HEK293 (cell line): ENCODE data around the gene PLEKHG3.

Experiments
- CTCF ChIA-PET: fragments of 350-600 bp; formaldehyde crosslinking; extraction: SDS; loops from one replicate; lab custom pipeline; 2021; ENCODE audit warnings: antibody characterized with exemption; lab: Yijun Ruan, JAX
- POLR2A ChIA-PET: fragments of 300-600 bp; formaldehyde crosslinking; extraction: SDS; loops from one replicate; lab custom pipeline; 2020; ENCODE audit warnings: antibody characterized with exemption, inconsistent platforms; lab: Yijun Ruan, JAX
- H3K27ac ChIP-seq: fragments of 200-500 bp; sonication (Bioruptor generic); 2 replicates; pipeline ENCODE4 v1.5.1; 2014; ENCODE audit warnings: low read depth, low read length, control low read depth, inconsistent platforms; ENCODE audit errors: extremely low read depth
- H3K36me3 ChIP-seq, 2 experiments: fragments of 200-500 bp in 1 of 2; sonication (Bioruptor generic) in 1 of 2; 1 replicate in 1 of 2; 2 replicates in 1 of 2; pipeline ENCODE4 v1.5.1; 2014 to 2017; ENCODE audit warnings: inconsistent platforms in 2 of 2, low read length in 2 of 2; ENCODE audit not compliant: control insufficient read depth in 2 of 2, insufficient read depth in 1 of 2
- H3K4me1 ChIP-seq: fragments of 200-500 bp; sonication (Bioruptor generic); 2 replicates; pipeline ENCODE4 v1.5.1; 2014; ENCODE audit warnings: mild to moderate bottlenecking, low read length, inconsistent platforms; ENCODE audit not compliant: control insufficient read depth, insufficient read depth
- H3K4me3 ChIP-seq: 2 replicates; pipeline ENCODE4 v1.5.1; 2011; ENCODE audit warnings: low read depth, mild to moderate bottlenecking, control low read depth, low read length, moderate library complexity
- H3K9me3 ChIP-seq: fragments of 200-500 bp; sonication (Bioruptor generic); 2 replicates; pipeline ENCODE4 v1.5.1; 2014; ENCODE audit warnings: low read depth, low read length, inconsistent platforms; ENCODE audit not compliant: control insufficient read depth, insufficient read depth
- GFI1B ChIP-seq: fragments of 450-650 bp; formaldehyde crosslinking; IDR thresholded peaks from 2 replicates; pipeline ENCODE4 v1.5.1; 2016; ENCODE audit warnings: missing biosample characterization, missing genetic modification characterization
- GLIS1 ChIP-seq: fragments of 450-650 bp; formaldehyde crosslinking; IDR thresholded peaks from 2 replicates; pipeline ENCODE4 v1.5.1; 2016; ENCODE audit warnings: missing biosample characterization, missing genetic modification characterization
- GLIS2 ChIP-seq: fragments of 450-650 bp; formaldehyde crosslinking; IDR thresholded peaks from 2 replicates; pipeline ENCODE4 v1.5.1; 2016; ENCODE audit warnings: missing biosample characterization, missing genetic modification characterization
- IKZF3 ChIP-seq: fragments of 450-650 bp; IDR thresholded peaks from 2 replicates; pipeline ENCODE4 v1.5.0; 2018; ENCODE audit warnings: missing biosample characterization, mild to moderate bottlenecking, missing genetic modification characterization, moderate library complexity
- TRIM28 ChIP-seq: IDR thresholded peaks from 2 replicates; pipeline ENCODE4 v1.6.1; 2011; ENCODE audit warnings: low read length, control low read depth, borderline replicate concordance
- TSHZ1 ChIP-seq: fragments of 450-650 bp; formaldehyde crosslinking; IDR thresholded peaks from 2 replicates; pipeline ENCODE4 v1.5.1; 2016; ENCODE audit warnings: missing biosample characterization, missing genetic modification characterization, borderline replicate concordance
- ZBTB1 ChIP-seq: fragments of 450-650 bp; formaldehyde crosslinking; IDR thresholded peaks from 2 replicates; pipeline ENCODE4 v1.5.1; 2016; ENCODE audit warnings: missing biosample characterization, missing genetic modification characterization
- ZIC2 ChIP-seq: fragments of 450-650 bp; formaldehyde crosslinking; IDR thresholded peaks from 2 replicates; pipeline ENCODE4 v1.5.1; 2016; ENCODE audit warnings: missing biosample characterization, missing genetic modification characterization
- ZNF146 ChIP-seq: fragments of 450-650 bp; formaldehyde crosslinking; IDR thresholded peaks from 2 replicates; pipeline ENCODE4 v1.5.1; 2016; ENCODE audit warnings: missing biosample characterization, missing genetic modification characterization
- ZNF155 ChIP-seq: fragments of 450-650 bp; formaldehyde crosslinking; IDR thresholded peaks from 2 replicates; pipeline ENCODE4 v1.5.1; 2016; ENCODE audit warnings: missing biosample characterization, missing genetic modification characterization
- ZNF292 ChIP-seq: fragments of 450-650 bp; formaldehyde crosslinking; IDR thresholded peaks from 2 replicates; pipeline ENCODE4 v1.5.1; 2016; ENCODE audit warnings: low read depth, missing biosample characterization, missing genetic modification characterization, borderline replicate concordance
- ZNF341 ChIP-seq: fragments of 450-650 bp; formaldehyde crosslinking; IDR thresholded peaks from 2 replicates; pipeline ENCODE4; 2016; ENCODE audit warnings: low read depth, missing biosample characterization, missing genetic modification characterization
- ZNF366 ChIP-seq: fragments of 450-650 bp; formaldehyde crosslinking; conservative IDR thresholded peaks from 2 replicates; pipeline ENCODE4 v1.5.1; 2016; ENCODE audit warnings: missing biosample characterization, missing genetic modification characterization
- ZNF423 ChIP-seq: fragments of 450-650 bp; formaldehyde crosslinking; IDR thresholded peaks from 2 replicates; pipeline ENCODE4 v1.5.1; 2016; ENCODE audit warnings: missing biosample characterization, missing genetic modification characterization
- ZNF600 ChIP-seq: fragments of 450-650 bp; formaldehyde crosslinking; IDR thresholded peaks from 2 replicates; pipeline ENCODE4 v1.5.1; 2016; ENCODE audit warnings: missing biosample characterization, missing genetic modification characterization
- ZNF677 ChIP-seq: fragments of 450-650 bp; IDR thresholded peaks from 2 replicates; pipeline ENCODE4 v1.5.0; 2018; ENCODE audit warnings: missing biosample characterization, mild to moderate bottlenecking, missing genetic modification characterization, moderate library complexity
- ZNF768 ChIP-seq: fragments of 450-650 bp; formaldehyde crosslinking; IDR thresholded peaks from 2 replicates; pipeline ENCODE4 v1.5.1; 2018; ENCODE audit warnings: missing biosample characterization, mild to moderate bottlenecking, missing genetic modification characterization
- ZSCAN23 ChIP-seq: fragments of 450-650 bp; formaldehyde crosslinking; IDR thresholded peaks from 2 replicates; pipeline ENCODE4 v1.5.1; 2016; ENCODE audit warnings: missing biosample characterization, missing genetic modification characterization
- ZSCAN30 ChIP-seq: fragments of 450-650 bp; IDR thresholded peaks from 2 replicates; pipeline ENCODE4 v1.5.1; 2018; ENCODE audit warnings: missing biosample characterization, mild to moderate bottlenecking, missing genetic modification characterization, moderate library complexity
- TF ChIP-seq, protein P1 (sequence below): fragments of 450-650 bp; formaldehyde crosslinking; IDR thresholded peaks from 2 replicates; pipeline ENCODE4 v1.5.1; 2016; ENCODE audit warnings: missing biosample characterization, missing genetic modification characterization
- TF ChIP-seq, protein P2 (sequence below): sonication (generic); formaldehyde crosslinking; IDR thresholded peaks from 2 replicates; pipeline ENCODE4 v1.8.1; 2022; ENCODE audit warnings: mild to moderate bottlenecking, moderate library complexity, missing genetic modification reagents
- TF ChIP-seq, protein P3 (sequence below): fragments of 450-650 bp; formaldehyde crosslinking; IDR thresholded peaks from 2 replicates; pipeline ENCODE4 v1.5.1; 2016; ENCODE audit warnings: missing biosample characterization, missing genetic modification characterization

The PLEKHG3 gene

GRCh38 chr14:64720131-64720576 lies 15.9 kb downstream of the PLEKHG3 start (continued):
- TF ChIP-seq, protein P1, sequence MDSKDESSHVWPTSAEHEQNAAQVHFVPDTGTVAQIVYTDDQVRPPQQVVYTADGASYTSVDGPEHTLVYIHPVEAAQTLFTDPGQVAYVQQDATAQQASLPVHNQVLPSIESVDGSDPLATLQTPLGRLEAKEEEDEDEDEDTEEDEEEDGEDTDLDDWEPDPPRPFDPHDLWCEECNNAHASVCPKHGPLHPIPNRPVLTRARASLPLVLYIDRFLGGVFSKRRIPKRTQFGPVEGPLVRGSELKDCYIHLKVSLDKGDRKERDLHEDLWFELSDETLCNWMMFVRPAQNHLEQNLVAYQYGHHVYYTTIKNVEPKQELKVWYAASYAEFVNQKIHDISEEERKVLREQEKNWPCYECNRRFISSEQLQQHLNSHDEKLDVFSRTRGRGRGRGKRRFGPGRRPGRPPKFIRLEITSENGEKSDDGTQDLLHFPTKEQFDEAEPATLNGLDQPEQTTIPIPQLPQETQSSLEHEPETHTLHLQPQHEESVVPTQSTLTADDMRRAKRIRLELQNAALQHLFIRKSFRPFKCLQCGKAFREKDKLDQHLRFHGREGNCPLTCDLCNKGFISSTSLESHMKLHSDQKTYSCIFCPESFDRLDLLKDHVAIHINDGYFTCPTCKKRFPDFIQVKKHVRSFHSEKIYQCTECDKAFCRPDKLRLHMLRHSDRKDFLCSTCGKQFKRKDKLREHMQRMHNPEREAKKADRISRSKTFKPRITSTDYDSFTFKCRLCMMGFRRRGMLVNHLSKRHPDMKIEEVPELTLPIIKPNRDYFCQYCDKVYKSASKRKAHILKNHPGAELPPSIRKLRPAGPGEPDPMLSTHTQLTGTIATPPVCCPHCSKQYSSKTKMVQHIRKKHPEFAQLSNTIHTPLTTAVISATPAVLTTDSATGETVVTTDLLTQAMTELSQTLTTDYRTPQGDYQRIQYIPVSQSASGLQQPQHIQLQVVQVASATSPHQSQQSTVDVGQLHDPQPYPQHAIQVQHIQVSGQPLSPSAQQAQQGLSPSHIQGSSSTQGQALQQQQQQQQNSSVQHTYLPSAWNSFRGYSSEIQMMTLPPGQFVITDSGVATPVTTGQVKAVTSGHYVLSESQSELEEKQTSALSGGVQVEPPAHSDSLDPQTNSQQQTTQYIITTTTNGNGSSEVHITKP (tag by site-specific recombination) = 0 out of 2 replicates have a peak, but pooled peaks have one; percentile 35
- no peak for TF ChIP-seq ZNF292 (tag by site-specific recombination)
- no peak for TF ChIP-seq ZNF146 (tag by site-specific recombination)
- no peak for TF ChIP-seq IKZF3 (tag by site-specific recombination)
- peak; percentile 66; the same call in 1 of the 2 replicates for TF ChIP-seq ZNF366
- TF ChIP-seq ZNF155 (tag by site-specific recombination) = no peak

DNA sequence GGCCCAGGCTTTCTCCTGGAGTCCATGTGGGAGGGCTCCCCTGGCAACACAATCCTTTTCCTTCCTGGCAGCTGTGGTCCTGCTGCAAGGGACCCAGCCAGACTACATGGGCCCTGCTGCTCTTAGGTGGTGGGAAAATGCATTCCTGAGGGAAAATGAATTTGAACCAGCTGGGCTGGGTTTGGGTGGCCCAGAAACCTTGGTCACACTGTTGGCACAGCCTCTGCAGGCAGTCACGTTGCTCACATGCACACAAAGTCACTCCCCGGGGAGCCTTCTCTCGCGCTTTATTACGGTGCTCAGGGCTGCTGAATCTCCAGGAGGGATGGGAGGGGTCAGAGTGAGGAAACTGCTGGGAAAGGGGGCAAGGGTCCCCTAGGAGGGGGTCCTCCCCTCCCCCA lies 17.2 kb downstream of the PLEKHG3 start:
- POLR2A ChIA-PET = no interaction called here
- no peaks in the 10 kb centered on the region for H3K36me3 ChIP-seq
- H3K4me3 ChIP-seq = no peak overlapping the region
- TF ChIP-seq GFI1B (no peak), TRIM28 (no peak), ZIC2 (tag by site-specific recombination) (peak; percentile 98), ZNF677 (tag by site-specific recombination) (no peak), ZNF768 (tag by site-specific recombination) (no peak), ZBTB1 (tag by site-specific recombination) (no peak), ZNF341 (tag by site-specific recombination) (peak; percentile 83), ZSCAN23 (no peak), ZSCAN30 (tag by site-specific recombination) (no peak), TSHZ1 (no peak), ZNF423 (tag by site-specific recombination) (peak; percentile 88), GLIS2 (tag by site-specific recombination) (peak; percentile 33; the same call in 1 of the 2 replicates), ZNF600 (tag by site-specific recombination) (peak; percentile 46; the same call in 1 of the 2 replicates), GLIS1 (peak; percentile 92)
- TF ChIP-seq, protein P2, sequence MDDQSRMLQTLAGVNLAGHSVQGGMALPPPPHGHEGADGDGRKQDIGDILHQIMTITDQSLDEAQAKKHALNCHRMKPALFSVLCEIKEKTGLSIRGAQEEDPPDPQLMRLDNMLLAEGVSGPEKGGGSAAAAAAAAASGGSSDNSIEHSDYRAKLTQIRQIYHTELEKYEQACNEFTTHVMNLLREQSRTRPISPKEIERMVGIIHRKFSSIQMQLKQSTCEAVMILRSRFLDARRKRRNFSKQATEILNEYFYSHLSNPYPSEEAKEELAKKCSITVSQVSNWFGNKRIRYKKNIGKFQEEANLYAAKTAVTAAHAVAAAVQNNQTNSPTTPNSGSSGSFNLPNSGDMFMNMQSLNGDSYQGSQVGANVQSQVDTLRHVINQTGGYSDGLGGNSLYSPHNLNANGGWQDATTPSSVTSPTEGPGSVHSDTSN (CRISPR knock-in tag) = no peak
- TF ChIP-seq, protein P3, sequence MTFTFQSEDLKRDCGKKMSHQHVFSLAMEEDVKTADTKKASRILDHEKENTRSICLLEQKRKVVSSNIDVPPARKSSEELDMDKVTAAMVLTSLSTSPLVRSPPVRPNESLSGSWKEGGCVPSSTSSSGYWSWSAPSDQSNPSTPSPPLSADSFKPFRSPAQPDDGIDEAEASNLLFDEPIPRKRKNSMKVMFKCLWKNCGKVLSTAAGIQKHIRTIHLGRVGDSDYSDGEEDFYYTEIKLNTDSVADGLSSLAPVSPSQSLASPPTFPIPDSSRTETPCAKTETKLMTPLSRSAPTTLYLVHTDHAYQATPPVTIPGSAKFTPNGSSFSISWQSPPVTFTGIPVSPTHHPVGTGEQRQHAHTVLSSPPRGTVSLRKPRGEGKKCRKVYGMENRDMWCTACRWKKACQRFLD = no peak
- H3K4me1 ChIP-seq = peaks cover 34% of the 10 kb centered on the region
- no peak overlapping the region; the same call in 1 of the 2 replicates for H3K27ac ChIP-seq
- CTCF ChIA-PET = interaction anchor here (0.7 kb wide), 1 partner anchor 10 kb away, joined by 3 read pairs; no protein-coding TSS in a partner anchor
- H3K9me3 ChIP-seq = no peaks in the 10 kb centered on the region
